Measurements from ENCODE around the gene NECTIN4.
"Not testable (repeated sequence)": the region's sequence is repeated elsewhere in the genome, so short reads cannot be mapped to it uniquely, and the experiment has no call there.

The NECTIN4 gene

GRCh38 chr1:161031874-161032273 is 57.5 kb downstream of the NECTIN4 start:
- H3K36me3 ChIP-seq (ENCODE audit: control insufficient read depth, low read length): no peaks in the 10 kb centered on the region; the same call in 1 of the 2 replicates
- no peaks in the 10 kb centered on the region for H3F3A ChIP-seq (ENCODE audit: control insufficient read depth, insufficient read depth)
- no peak overlapping the region for H3K4me2 ChIP-seq (ENCODE audit: low read length)
- H3K27me3 ChIP-seq (ENCODE audit: control insufficient read depth, low read length): no peaks in the 10 kb centered on the region
- H3K9me3 ChIP-seq (ENCODE audit: control insufficient read depth, insufficient read depth, low read length): no peaks in the 10 kb centered on the region; the same call in 1 of the 2 replicates
- H3K4me3 ChIP-seq (ENCODE audit: low read length): no peak overlapping the region
- H3K4me1 ChIP-seq (ENCODE audit: control insufficient read depth, low read length): peaks cover 16% of the 10 kb centered on the region
- H3K27ac ChIP-seq (ENCODE audit: low read depth, low read length): no peak overlapping the region
- TF ChIP-seq CTCF (IDR thresholded peaks at IDR 0.05; ENCODE audit: low read depth, low read length, poor library complexity, severe bottlenecking) (no peak), EZH2phosphoT487 (IDR thresholded peaks at IDR 0.05; ENCODE audit: borderline replicate concordance, low read length) (no peak)
- H3K79me2 ChIP-seq (ENCODE audit: control insufficient read depth, low read length): peaks cover 3% of the 10 kb centered on the region
- H4K20me1 ChIP-seq (ENCODE audit: control insufficient read depth, insufficient read depth, low read depth, low read length): no peaks in the 10 kb centered on the region
- H3K9me2 ChIP-seq (replicated peaks; ENCODE audit: control insufficient read depth, low read length): no peaks in the 10 kb centered on the region

DNA sequence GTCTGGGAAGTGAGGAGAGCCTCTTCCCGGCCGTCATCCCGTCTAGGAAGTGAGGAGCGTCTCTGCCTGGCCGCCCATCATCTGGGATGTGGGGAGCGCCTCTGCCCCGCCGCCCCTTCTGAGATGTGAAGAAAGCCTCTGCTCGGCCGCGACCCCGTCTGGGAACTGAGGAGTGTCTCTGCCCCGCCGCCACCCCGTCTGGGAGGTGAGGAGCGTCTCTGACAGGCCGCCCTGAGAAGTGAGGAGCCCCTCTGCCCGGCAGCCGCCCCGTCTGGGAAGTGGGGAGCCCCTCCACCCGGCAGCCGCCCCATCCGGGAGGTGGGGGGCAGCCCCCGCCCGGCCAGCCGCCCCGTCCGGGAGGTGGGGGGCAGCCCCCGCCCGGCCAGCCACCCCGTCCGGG is 59.9 kb downstream of the NECTIN4 start:
- H3K36me3 ChIP-seq (ENCODE audit: control insufficient read depth, low read length); H3K4me1 ChIP-seq (ENCODE audit: control insufficient read depth, low read length); H3K4me3 ChIP-seq (ENCODE audit: low read length): not testable (repeated sequence)

GRCh38 chr1:161026954-161027353 is 62.4 kb downstream of the NECTIN4 start:
- not testable (repeated sequence) for H3K4me1 ChIP-seq (ENCODE audit: control insufficient read depth, low read length); H3K36me3 ChIP-seq (ENCODE audit: control insufficient read depth, low read length); H4K20me1 ChIP-seq (ENCODE audit: control insufficient read depth, insufficient read depth, low read depth, low read length); H3K4me3 ChIP-seq (ENCODE audit: low read length); H3K9me2 ChIP-seq (replicated peaks; ENCODE audit: control insufficient read depth, low read length); H3K79me2 ChIP-seq (ENCODE audit: control insufficient read depth, low read length); H3K4me2 ChIP-seq (ENCODE audit: low read length); H3K27me3 ChIP-seq (ENCODE audit: control insufficient read depth, low read length); H3K9me3 ChIP-seq (ENCODE audit: control insufficient read depth, insufficient read depth, low read length); H3K27ac ChIP-seq (ENCODE audit: low read depth, low read length)
- H3F3A ChIP-seq (ENCODE audit: control insufficient read depth, insufficient read depth): peaks cover 12% of the 10 kb centered on the region

More for the DNA sequence above, 59.9 kb downstream of the NECTIN4 start:
- H3K9me3 ChIP-seq (ENCODE audit: control insufficient read depth, insufficient read depth, low read length); H3K9me2 ChIP-seq (replicated peaks; ENCODE audit: control insufficient read depth, low read length); H3K27me3 ChIP-seq (ENCODE audit: control insufficient read depth, low read length); H3F3A ChIP-seq (ENCODE audit: control insufficient read depth, insufficient read depth); H4K20me1 ChIP-seq (ENCODE audit: control insufficient read depth, insufficient read depth, low read depth, low read length); H3K4me2 ChIP-seq (ENCODE audit: low read length); H3K79me2 ChIP-seq (ENCODE audit: control insufficient read depth, low read length); H3K27ac ChIP-seq (ENCODE audit: low read depth, low read length): not testable (repeated sequence)

- not testable (repeated sequence) for H3K27ac ChIP-seq (ENCODE audit: low read depth, low read length); H3K36me3 ChIP-seq (ENCODE audit: control insufficient read depth, low read length); H3K4me2 ChIP-seq (ENCODE audit: low read length); H4K20me1 ChIP-seq (ENCODE audit: control insufficient read depth, insufficient read depth, low read depth, low read length); H3K4me3 ChIP-seq (ENCODE audit: low read length); H3K9me3 ChIP-seq (ENCODE audit: control insufficient read depth, insufficient read depth, low read length); H3K27me3 ChIP-seq (ENCODE audit: control insufficient read depth, low read length); H3K79me2 ChIP-seq (ENCODE audit: control insufficient read depth, low read length); H3K9me2 ChIP-seq (replicated peaks; ENCODE audit: control insufficient read depth, low read length)
- Histone ChIP-seq H3F3A (ENCODE audit: control insufficient read depth, insufficient read depth) (peaks cover 18% of the 10 kb centered on the region), H3K4me1 (ENCODE audit: control insufficient read depth, low read length) (peaks cover 26% of the 10 kb centered on the region)
Observed at GRCh38 chr1:161022432-161022831, 66.9 kb downstream of the NECTIN4 start.

DNA sequence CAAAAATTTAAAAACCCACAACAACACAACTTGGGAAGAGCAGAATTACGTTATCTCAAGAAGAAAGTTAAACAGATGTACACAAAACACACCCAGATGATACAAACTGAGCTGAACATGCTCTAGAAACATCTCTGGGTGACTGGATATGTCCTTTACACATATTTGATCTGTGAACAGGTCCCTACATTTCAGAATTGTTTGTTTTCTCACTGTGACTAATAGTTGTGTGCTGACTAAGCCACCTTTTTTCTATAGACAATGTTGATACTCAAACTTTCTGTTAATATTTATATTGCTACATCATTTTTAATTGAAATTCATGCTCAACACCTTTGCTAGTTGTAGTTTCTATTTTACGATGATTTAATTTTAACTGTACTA is 67.4 kb downstream of the NECTIN4 start:
- H3K4me3 ChIP-seq (ENCODE audit: low read length): peak overlapping the region; percentile 68

More for the DNA sequence above, 67.4 kb downstream of the NECTIN4 start:
- Histone ChIP-seq H3K79me2 (ENCODE audit: control insufficient read depth, low read length) (peaks cover 9% of the 10 kb centered on the region), H3K4me1 (ENCODE audit: control insufficient read depth, low read length) (peaks cover 23% of the 10 kb centered on the region), H3K9me2 (replicated peaks; ENCODE audit: control insufficient read depth, low read length) (no peaks in the 10 kb centered on the region), H3K9me3 (ENCODE audit: control insufficient read depth, insufficient read depth, low read length) (no peaks in the 10 kb centered on the region), H3K36me3 (ENCODE audit: control insufficient read depth, low read length) (no peaks in the 10 kb centered on the region), H3K27ac (ENCODE audit: low read depth, low read length) (no peak overlapping the region), H4K20me1 (ENCODE audit: control insufficient read depth, insufficient read depth, low read depth, low read length) (no peaks in the 10 kb centered on the region), H3F3A (ENCODE audit: control insufficient read depth, insufficient read depth) (peaks cover 18% of the 10 kb centered on the region), H3K4me2 (ENCODE audit: low read length) (peak overlapping the region; percentile 93), H3K27me3 (ENCODE audit: control insufficient read depth, low read length) (peaks cover 7% of the 10 kb centered on the region; the same call in 1 of the 2 replicates)
- no peak for TF ChIP-seq CTCF (IDR thresholded peaks at IDR 0.05; ENCODE audit: low read depth, low read length, poor library complexity, severe bottlenecking)
- no peak for TF ChIP-seq EZH2phosphoT487 (IDR thresholded peaks at IDR 0.05; ENCODE audit: borderline replicate concordance, low read length)

Data from DOHH2 (cell line).